Body of pancreas (tissue), 4 donors: ENCODE measurements around the gene ERICH3.

Experiments
- POLR2A ChIP-seq, 3 donors: fragments of 450-650 bp; IDR thresholded peaks; one replicate each; pipeline ENCODE4 v1.6.1; 2016; ENCODE audit warnings: antibody characterized with exemption in 3 of 3, mild to moderate bottlenecking in 2 of 3
- TF ChIP-seq, protein P1 (sequence below), 7 experiments: fragments of 450-650 bp in 4 of 7; fragments of 200-600 bp in 3 of 7; sonication (generic) in 3 of 7; IDR thresholded peaks; one replicate each; pipeline ENCODE4 v1.5.1; 2016 to 2019; ENCODE audit warnings: antibody characterized with exemption in 7 of 7

DNA sequence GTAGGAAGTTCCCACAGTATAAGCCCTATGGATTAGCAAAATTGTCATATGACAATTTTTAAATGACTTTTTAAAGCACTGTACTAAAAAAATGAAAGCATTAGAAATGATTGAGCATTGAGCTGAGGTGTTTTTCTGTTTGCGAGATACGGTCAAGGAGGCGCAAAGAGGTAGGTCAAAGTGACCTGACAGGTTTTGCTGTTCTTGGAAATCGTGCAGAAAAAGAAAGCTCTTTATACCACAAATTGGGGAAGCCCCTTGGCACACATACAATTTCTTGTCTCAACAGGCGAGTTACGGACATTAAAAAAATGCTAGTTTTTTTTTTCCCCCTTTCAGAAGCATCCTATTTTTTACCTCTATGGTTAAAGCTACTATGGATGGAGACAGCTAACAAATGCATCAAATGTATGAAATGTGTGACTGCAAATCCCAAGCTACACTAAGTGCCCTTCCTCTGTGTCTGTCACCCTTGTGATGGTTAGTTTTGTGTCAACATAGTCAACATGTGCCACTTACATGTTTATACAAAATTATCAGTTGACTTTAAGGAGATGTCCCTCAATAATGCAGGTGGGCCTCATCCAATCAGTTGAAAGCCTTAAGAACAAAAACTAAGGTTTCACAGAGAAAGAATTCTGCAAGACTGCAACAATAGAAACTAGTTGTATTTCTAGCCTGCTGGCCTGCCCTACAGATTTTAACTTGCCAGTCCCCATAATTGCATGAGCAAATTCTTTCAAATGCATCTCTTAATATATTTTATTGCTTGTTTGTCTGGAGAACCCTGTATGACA, 30.0 kb upstream of the ERICH3 start:
- TF ChIP-seq, protein P1, sequence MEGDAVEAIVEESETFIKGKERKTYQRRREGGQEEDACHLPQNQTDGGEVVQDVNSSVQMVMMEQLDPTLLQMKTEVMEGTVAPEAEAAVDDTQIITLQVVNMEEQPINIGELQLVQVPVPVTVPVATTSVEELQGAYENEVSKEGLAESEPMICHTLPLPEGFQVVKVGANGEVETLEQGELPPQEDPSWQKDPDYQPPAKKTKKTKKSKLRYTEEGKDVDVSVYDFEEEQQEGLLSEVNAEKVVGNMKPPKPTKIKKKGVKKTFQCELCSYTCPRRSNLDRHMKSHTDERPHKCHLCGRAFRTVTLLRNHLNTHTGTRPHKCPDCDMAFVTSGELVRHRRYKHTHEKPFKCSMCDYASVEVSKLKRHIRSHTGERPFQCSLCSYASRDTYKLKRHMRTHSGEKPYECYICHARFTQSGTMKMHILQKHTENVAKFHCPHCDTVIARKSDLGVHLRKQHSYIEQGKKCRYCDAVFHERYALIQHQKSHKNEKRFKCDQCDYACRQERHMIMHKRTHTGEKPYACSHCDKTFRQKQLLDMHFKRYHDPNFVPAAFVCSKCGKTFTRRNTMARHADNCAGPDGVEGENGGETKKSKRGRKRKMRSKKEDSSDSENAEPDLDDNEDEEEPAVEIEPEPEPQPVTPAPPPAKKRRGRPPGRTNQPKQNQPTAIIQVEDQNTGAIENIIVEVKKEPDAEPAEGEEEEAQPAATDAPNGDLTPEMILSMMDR (IDR thresholded peaks at IDR 0.05): no peak
- TF ChIP-seq POLR2A (IDR thresholded peaks at IDR 0.05): no peak
